Type B pancreatic cell (in vitro differentiated cells): ENCODE data around the gene SULF2. TPM values are rescaled to one million over a fixed set of nuclear protein-coding genes. Genes with fewer than 3 reads are reported as not detected.

Source experiments
- DNase-seq: peaks from one replicate; pipeline ENCODE4 v3.0.0; 2021; ENCODE audit warnings: mixed read lengths; ENCODE audit not compliant: unreplicated experiment; ENCODE audit errors: extremely low spot score
- H3K27ac Mint-ChIP-seq: 2 replicates; pipeline ENCODE4 v1.8.0; 2021; ENCODE audit warnings: mild to moderate bottlenecking, mixed read lengths
- H3K27me3 Mint-ChIP-seq: 2 replicates; pipeline ENCODE4 v1.8.0; 2021; ENCODE audit warnings: mixed read lengths
- H3K36me3 Mint-ChIP-seq: 2 replicates; pipeline ENCODE4 v1.8.0; 2021; ENCODE audit warnings: mixed read lengths
- H3K4me1 Mint-ChIP-seq: one replicate; pipeline ENCODE4 v1.8.0; 2021; ENCODE audit warnings: mixed read lengths; ENCODE audit not compliant: unreplicated experiment
- H3K4me3 Mint-ChIP-seq: 2 replicates; pipeline ENCODE4 v1.8.0; 2021; ENCODE audit warnings: mild to moderate bottlenecking, mixed read lengths
- H3K9me3 Mint-ChIP-seq: 2 replicates; pipeline ENCODE4 v1.8.0; 2021; ENCODE audit warnings: mixed read lengths
- CTCF ChIP-seq: fragments of 200-600 bp; sonication (generic); conservative IDR thresholded peaks from 2 replicates; pipeline ENCODE4 v1.5.0; 2021; ENCODE audit warnings: antibody characterized with exemption, mild to moderate bottlenecking
- total RNA-seq: library from RNA; stranded (reverse); gene quantifications from 2 replicates; pipeline ENCODE4 v1.2.1, GENCODE V29; 2021; ENCODE audit warnings: low replicate concordance

The SULF2 gene
- total RNA-seq, 1 donor from 2014 or later: 146 TPM

- H3K4me3 Mint-ChIP-seq: no peak overlapping the region
- no peaks in the 10 kb centered on the region for H3K27me3 Mint-ChIP-seq
- no peaks in the 10 kb centered on the region for H3K9me3 Mint-ChIP-seq
- DNase-seq: no peak
- TF ChIP-seq CTCF: no peak
- peaks cover 24% of the 10 kb centered on the region for H3K4me1 Mint-ChIP-seq
- H3K36me3 Mint-ChIP-seq: peaks cover 48% of the 10 kb centered on the region
- no peak overlapping the region for H3K27ac Mint-ChIP-seq
Observed at GRCh38 chr20:47654370-47654769, 130.9 kb downstream of the SULF2 start.

- no peak for DNase-seq
- no peak for TF ChIP-seq CTCF
- H3K9me3 Mint-ChIP-seq: no peaks in the 10 kb centered on the region
- H3K36me3 Mint-ChIP-seq: peaks cover 50% of the 10 kb centered on the region
- peaks cover 24% of the 10 kb centered on the region for H3K4me1 Mint-ChIP-seq
- H3K27me3 Mint-ChIP-seq: no peaks in the 10 kb centered on the region
- H3K4me3 Mint-ChIP-seq: no peak overlapping the region
- H3K27ac Mint-ChIP-seq: no peak overlapping the region
Observed at GRCh38 chr20:47653869-47654268, 131.4 kb downstream of the SULF2 start.

- no peak overlapping the region for H3K27ac Mint-ChIP-seq
- H3K9me3 Mint-ChIP-seq: no peaks in the 10 kb centered on the region
- peaks cover 46% of the 10 kb centered on the region for H3K36me3 Mint-ChIP-seq
- peaks cover 17% of the 10 kb centered on the region for H3K4me1 Mint-ChIP-seq
- no peaks in the 10 kb centered on the region for H3K27me3 Mint-ChIP-seq
- no peak overlapping the region for H3K4me3 Mint-ChIP-seq
- no peak for DNase-seq
- no peak for TF ChIP-seq CTCF
Observed at GRCh38 chr20:47652794-47653193, 132.5 kb downstream of the SULF2 start.

GRCh38 chr20:47652301-47652700, 133.0 kb downstream of the SULF2 start:
- Mint-ChIP-seq H3K36me3 (peaks cover 46% of the 10 kb centered on the region), H3K27me3 (no peaks in the 10 kb centered on the region), H3K4me1 (peaks cover 17% of the 10 kb centered on the region), H3K4me3 (no peak overlapping the region), H3K27ac (no peak overlapping the region), H3K9me3 (no peaks in the 10 kb centered on the region)
- no peak for TF ChIP-seq CTCF
- DNase-seq: no peak

- no peak for DNase-seq
- H3K9me3 Mint-ChIP-seq: no peaks in the 10 kb centered on the region
- no peak overlapping the region for H3K27ac Mint-ChIP-seq
Observed at GRCh38 chr20:47648943-47649342, 136.3 kb downstream of the SULF2 start.

More at GRCh38 chr20:47648943-47649342, 136.3 kb downstream of the SULF2 start:
- H3K4me1 Mint-ChIP-seq: peaks cover 15% of the 10 kb centered on the region
- H3K4me3 Mint-ChIP-seq: no peak overlapping the region
- peaks cover 54% of the 10 kb centered on the region for H3K36me3 Mint-ChIP-seq
- no peaks in the 10 kb centered on the region for H3K27me3 Mint-ChIP-seq
- TF ChIP-seq CTCF: no peak
